ENCODE data around the gene SLC1A1. TPM values are rescaled to one million over a fixed set of nuclear protein-coding genes. Genes with fewer than 3 reads are reported as not detected.

Gene SLC1A1
- total and polyA plus RNA-seq, 4 donors = 0.33 to 86.0 (median 33.2) TPM

DNA sequence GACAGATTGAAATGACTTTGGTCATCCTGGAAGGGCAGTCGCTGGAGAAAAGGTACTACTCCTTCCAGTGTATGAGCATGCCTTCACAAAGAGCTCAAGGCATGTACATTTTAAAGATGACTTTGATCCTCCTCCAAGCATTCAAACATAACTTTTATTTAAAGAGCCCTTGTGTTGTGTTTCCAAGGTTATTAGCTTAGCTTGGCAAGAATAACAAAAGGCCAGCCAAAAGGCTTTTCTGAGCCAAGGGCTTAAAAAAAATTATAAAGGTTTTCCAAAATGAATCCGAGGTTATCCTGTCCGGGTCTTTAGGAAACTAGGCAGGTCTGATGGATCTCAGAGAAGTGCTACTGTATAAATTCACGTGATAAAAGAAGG is 100.8 kb downstream of the SLC1A1 start:
- Histone ChIP-seq H3K9me3 (ENCODE audit: control insufficient read depth in 4 of 4, low read length in 3 of 4) (no peaks in the 10 kb centered on the region), H3K4me1 (ENCODE audit: control insufficient read depth in 4 of 4, insufficient read depth in 4 of 4, low read length in 3 of 4) (peaks cover 5 to 39% (median 13%) of the 10 kb centered on the region in 4 donors), H3K36me3 (ENCODE audit: control insufficient read depth in 4 of 4, insufficient read depth in 3 of 4, low read depth in 1 of 4, low read length in 3 of 4) (no peaks in the 10 kb centered on the region), H3K27ac (ENCODE audit: low read depth in 1 of 2, low read length in 2 of 2) (peak overlapping the region; percentile 22 to 70), H3K4me3 (ENCODE audit: low read depth in 1 of 3, low read length in 3 of 3) (no peak overlapping the region), H3K9ac (ENCODE audit: low read depth in 1 of 2, low read length in 2 of 2) (no peak overlapping the region), H3K27me3 (ENCODE audit: control insufficient read depth in 4 of 4, insufficient read depth in 4 of 4, low read length in 3 of 4) (no peaks in the 10 kb centered on the region)
- no peak for DNase-seq (ENCODE audit: low spot score)
- TF ChIP-seq HNF4A (conservative IDR thresholded peaks at IDR 0.05) (no peak), YY1 (IDR thresholded peaks at IDR 0.05) (no peak)
- 30% methylated on average over 4 of the region's 4 CpGs for WGBS

DNA sequence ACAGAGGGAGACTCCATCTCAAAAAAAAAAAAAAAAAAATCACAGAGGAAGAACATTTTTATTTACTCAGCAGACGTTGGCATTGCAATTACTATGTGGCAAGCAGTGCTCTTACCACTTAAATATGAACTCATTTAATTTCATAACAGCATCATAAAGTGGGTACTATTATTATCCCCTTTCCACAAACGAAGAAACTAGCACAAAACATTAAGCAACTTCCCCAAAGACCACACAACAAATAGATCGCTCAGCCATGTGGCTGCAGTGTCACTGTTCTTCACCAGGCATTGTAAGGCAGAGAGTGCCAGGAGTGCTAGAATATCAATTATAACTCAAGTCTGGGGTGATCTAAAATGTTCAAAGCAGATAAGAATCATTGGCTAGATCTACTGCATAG is 102.0 kb downstream of the SLC1A1 start:
- no peaks in the 10 kb centered on the region for H3K9me3 ChIP-seq (ENCODE audit: control insufficient read depth in 4 of 4, low read length in 3 of 4)
- no peaks in the 10 kb centered on the region for H3K36me3 ChIP-seq (ENCODE audit: control insufficient read depth in 4 of 4, insufficient read depth in 3 of 4, low read depth in 1 of 4, low read length in 3 of 4)
- no peak overlapping the region for H3K9ac ChIP-seq (ENCODE audit: low read depth in 1 of 2, low read length in 2 of 2)
- no peak overlapping the region for H3K4me3 ChIP-seq (ENCODE audit: low read depth in 1 of 3, low read length in 3 of 3)
- peaks cover 5 to 41% (median 16%) of the 10 kb centered on the region in 4 donors for H3K4me1 ChIP-seq (ENCODE audit: control insufficient read depth in 4 of 4, insufficient read depth in 4 of 4, low read length in 3 of 4)
- no peak for DNase-seq (ENCODE audit: low spot score)
- H3K27ac ChIP-seq (ENCODE audit: low read depth in 1 of 2, low read length in 2 of 2) = peak overlapping the region; percentile 31 to 35
- no peak for TF ChIP-seq FOXA1 (IDR thresholded peaks at IDR 0.05)
- TF ChIP-seq GABPA (IDR thresholded peaks at IDR 0.05 in 1 of 2, conservative IDR thresholded peaks at IDR 0.05 in 1 of 2) = no peak
- no peak for TF ChIP-seq RXRA (IDR thresholded peaks at IDR 0.05)
- TF ChIP-seq SP1 (IDR thresholded peaks at IDR 0.05) = no peak
- TF ChIP-seq YY1 (IDR thresholded peaks at IDR 0.05) = no peak
- no peak for TF ChIP-seq TAF1 (conservative IDR thresholded peaks at IDR 0.05)
- TF ChIP-seq, protein P1, sequence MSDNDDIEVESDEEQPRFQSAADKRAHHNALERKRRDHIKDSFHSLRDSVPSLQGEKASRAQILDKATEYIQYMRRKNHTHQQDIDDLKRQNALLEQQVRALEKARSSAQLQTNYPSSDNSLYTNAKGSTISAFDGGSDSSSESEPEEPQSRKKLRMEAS (IDR thresholded peaks at IDR 0.05) = no peak
- TF ChIP-seq, protein P2, sequence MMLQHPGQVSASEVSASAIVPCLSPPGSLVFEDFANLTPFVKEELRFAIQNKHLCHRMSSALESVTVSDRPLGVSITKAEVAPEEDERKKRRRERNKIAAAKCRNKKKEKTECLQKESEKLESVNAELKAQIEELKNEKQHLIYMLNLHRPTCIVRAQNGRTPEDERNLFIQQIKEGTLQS (IDR thresholded peaks at IDR 0.05) = no peak
- TF ChIP-seq RAD21 (IDR thresholded peaks at IDR 0.05) = no peak
- TF ChIP-seq EGR1 (IDR thresholded peaks at IDR 0.05; ENCODE audit: low read depth in 2 of 2) = no peak
- no peak for TF ChIP-seq HNF4G (IDR thresholded peaks at IDR 0.05)
- TF ChIP-seq JUND (IDR thresholded peaks at IDR 0.05) = no peak
- TF ChIP-seq NR2F2 (IDR thresholded peaks at IDR 0.05) = no peak
- TF ChIP-seq, protein P3, sequence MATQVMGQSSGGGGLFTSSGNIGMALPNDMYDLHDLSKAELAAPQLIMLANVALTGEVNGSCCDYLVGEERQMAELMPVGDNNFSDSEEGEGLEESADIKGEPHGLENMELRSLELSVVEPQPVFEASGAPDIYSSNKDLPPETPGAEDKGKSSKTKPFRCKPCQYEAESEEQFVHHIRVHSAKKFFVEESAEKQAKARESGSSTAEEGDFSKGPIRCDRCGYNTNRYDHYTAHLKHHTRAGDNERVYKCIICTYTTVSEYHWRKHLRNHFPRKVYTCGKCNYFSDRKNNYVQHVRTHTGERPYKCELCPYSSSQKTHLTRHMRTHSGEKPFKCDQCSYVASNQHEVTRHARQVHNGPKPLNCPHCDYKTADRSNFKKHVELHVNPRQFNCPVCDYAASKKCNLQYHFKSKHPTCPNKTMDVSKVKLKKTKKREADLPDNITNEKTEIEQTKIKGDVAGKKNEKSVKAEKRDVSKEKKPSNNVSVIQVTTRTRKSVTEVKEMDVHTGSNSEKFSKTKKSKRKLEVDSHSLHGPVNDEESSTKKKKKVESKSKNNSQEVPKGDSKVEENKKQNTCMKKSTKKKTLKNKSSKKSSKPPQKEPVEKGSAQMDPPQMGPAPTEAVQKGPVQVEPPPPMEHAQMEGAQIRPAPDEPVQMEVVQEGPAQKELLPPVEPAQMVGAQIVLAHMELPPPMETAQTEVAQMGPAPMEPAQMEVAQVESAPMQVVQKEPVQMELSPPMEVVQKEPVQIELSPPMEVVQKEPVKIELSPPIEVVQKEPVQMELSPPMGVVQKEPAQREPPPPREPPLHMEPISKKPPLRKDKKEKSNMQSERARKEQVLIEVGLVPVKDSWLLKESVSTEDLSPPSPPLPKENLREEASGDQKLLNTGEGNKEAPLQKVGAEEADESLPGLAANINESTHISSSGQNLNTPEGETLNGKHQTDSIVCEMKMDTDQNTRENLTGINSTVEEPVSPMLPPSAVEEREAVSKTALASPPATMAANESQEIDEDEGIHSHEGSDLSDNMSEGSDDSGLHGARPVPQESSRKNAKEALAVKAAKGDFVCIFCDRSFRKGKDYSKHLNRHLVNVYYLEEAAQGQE (IDR thresholded peaks at IDR 0.05) = no peak
- TF ChIP-seq, protein P4, sequence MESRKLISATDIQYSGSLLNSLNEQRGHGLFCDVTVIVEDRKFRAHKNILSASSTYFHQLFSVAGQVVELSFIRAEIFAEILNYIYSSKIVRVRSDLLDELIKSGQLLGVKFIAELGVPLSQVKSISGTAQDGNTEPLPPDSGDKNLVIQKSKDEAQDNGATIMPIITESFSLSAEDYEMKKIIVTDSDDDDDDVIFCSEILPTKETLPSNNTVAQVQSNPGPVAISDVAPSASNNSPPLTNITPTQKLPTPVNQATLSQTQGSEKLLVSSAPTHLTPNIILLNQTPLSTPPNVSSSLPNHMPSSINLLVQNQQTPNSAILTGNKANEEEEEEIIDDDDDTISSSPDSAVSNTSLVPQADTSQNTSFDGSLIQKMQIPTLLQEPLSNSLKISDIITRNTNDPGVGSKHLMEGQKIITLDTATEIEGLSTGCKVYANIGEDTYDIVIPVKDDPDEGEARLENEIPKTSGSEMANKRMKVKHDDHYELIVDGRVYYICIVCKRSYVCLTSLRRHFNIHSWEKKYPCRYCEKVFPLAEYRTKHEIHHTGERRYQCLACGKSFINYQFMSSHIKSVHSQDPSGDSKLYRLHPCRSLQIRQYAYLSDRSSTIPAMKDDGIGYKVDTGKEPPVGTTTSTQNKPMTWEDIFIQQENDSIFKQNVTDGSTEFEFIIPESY (IDR thresholded peaks at IDR 0.05) = no peak
- TF ChIP-seq, protein P5, sequence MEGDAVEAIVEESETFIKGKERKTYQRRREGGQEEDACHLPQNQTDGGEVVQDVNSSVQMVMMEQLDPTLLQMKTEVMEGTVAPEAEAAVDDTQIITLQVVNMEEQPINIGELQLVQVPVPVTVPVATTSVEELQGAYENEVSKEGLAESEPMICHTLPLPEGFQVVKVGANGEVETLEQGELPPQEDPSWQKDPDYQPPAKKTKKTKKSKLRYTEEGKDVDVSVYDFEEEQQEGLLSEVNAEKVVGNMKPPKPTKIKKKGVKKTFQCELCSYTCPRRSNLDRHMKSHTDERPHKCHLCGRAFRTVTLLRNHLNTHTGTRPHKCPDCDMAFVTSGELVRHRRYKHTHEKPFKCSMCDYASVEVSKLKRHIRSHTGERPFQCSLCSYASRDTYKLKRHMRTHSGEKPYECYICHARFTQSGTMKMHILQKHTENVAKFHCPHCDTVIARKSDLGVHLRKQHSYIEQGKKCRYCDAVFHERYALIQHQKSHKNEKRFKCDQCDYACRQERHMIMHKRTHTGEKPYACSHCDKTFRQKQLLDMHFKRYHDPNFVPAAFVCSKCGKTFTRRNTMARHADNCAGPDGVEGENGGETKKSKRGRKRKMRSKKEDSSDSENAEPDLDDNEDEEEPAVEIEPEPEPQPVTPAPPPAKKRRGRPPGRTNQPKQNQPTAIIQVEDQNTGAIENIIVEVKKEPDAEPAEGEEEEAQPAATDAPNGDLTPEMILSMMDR (IDR thresholded peaks at IDR 0.05; ENCODE audit: low read depth, low read length, missing input control) = no peak
- TF ChIP-seq FOXA2 (IDR thresholded peaks at IDR 0.05) = no peak
- no peaks in the 10 kb centered on the region for H3K27me3 ChIP-seq (ENCODE audit: control insufficient read depth in 4 of 4, insufficient read depth in 4 of 4, low read length in 3 of 4)
- 46% methylated on average over 3 of the region's 3 CpGs for WGBS
